Measurements from ENCODE around the gene CLIC3.

Gene CLIC3

GRCh38 chr9:137030538-137031527 lies 34.5 kb upstream of the CLIC3 start:
- peak in 1 of 2 donors; percentile 23 for DNase-seq (ENCODE audit: low read depth in 2 of 2)

- no peak for DNase-seq (ENCODE audit: low read depth in 2 of 2)
These were observed 33.6 kb upstream of the CLIC3 start for GRCh38 chr9:137030006-137030405.

GRCh38 chr9:137029058-137029936 lies 32.9 kb upstream of the CLIC3 start:
- DNase-seq (ENCODE audit: low read depth in 2 of 2): peak; percentile 64 to 69

GRCh38 chr9:137028263-137029057 lies 32.1 kb upstream of the CLIC3 start:
- DNase-seq (ENCODE audit: low read depth in 2 of 2): peak; percentile 48 to 67

- DNase-seq (ENCODE audit: low read depth in 2 of 2): no peak
These were observed 31.2 kb upstream of the CLIC3 start, which contains the start of gene ABCA2 for GRCh38 chr9:137027369-137028262. ABCA2 (minus strand) TSS chr9:137028237; CDS start chr9:137028140, 97 bp downstream.

- no peak for DNase-seq (ENCODE audit: low read depth in 2 of 2)
These were observed 30.5 kb upstream of the CLIC3 start for GRCh38 chr9:137026828-137027227.

GRCh38 chr9:137026384-137026783 lies 30.0 kb upstream of the CLIC3 start:
- DNase-seq (ENCODE audit: low read depth in 2 of 2): no peak

GRCh38 chr9:137025517-137025966 lies 29.2 kb upstream of the CLIC3 start:
- no peak for DNase-seq (ENCODE audit: low read depth in 2 of 2)

- no peak for DNase-seq (ENCODE audit: low read depth in 2 of 2)
These were observed 27.2 kb upstream of the CLIC3 start for GRCh38 chr9:137023583-137023991.

- no peak for DNase-seq (ENCODE audit: low read depth in 2 of 2)
These were observed 26.8 kb upstream of the CLIC3 start for GRCh38 chr9:137023157-137023556.

- DNase-seq (ENCODE audit: low read depth in 2 of 2): no peak
These were observed 26.3 kb upstream of the CLIC3 start for GRCh38 chr9:137022662-137023008.

- DNase-seq (ENCODE audit: low read depth in 2 of 2): peak; percentile 56 to 62
These were observed 25.8 kb upstream of the CLIC3 start for GRCh38 chr9:137021979-137022661.

- no peak for DNase-seq (ENCODE audit: low read depth in 2 of 2)
These were observed 25.2 kb upstream of the CLIC3 start for GRCh38 chr9:137021568-137021978.

- DNase-seq (ENCODE audit: low read depth in 2 of 2): no peak
These were observed 24.6 kb upstream of the CLIC3 start for GRCh38 chr9:137020771-137021567.

- DNase-seq (ENCODE audit: low read depth in 2 of 2): no peak
These were observed 23.7 kb upstream of the CLIC3 start for GRCh38 chr9:137019891-137020683.

GRCh38 chr9:137018761-137019559 lies 22.6 kb upstream of the CLIC3 start:
- no peak for DNase-seq (ENCODE audit: low read depth in 2 of 2)

- DNase-seq (ENCODE audit: low read depth in 2 of 2): no peak
These were observed 21.6 kb upstream of the CLIC3 start for GRCh38 chr9:137017791-137018497.
